ENCODE data around the gene RNU7-1. TPM values are rescaled to one million over a fixed set of nuclear protein-coding genes. Genes with fewer than 3 reads are reported as not detected.

RNU7-1 gene
- total and polyA plus RNA-seq, 2 donors (not counting 1 experiment from before 2014, with no cell fraction given) = not detected

DNA sequence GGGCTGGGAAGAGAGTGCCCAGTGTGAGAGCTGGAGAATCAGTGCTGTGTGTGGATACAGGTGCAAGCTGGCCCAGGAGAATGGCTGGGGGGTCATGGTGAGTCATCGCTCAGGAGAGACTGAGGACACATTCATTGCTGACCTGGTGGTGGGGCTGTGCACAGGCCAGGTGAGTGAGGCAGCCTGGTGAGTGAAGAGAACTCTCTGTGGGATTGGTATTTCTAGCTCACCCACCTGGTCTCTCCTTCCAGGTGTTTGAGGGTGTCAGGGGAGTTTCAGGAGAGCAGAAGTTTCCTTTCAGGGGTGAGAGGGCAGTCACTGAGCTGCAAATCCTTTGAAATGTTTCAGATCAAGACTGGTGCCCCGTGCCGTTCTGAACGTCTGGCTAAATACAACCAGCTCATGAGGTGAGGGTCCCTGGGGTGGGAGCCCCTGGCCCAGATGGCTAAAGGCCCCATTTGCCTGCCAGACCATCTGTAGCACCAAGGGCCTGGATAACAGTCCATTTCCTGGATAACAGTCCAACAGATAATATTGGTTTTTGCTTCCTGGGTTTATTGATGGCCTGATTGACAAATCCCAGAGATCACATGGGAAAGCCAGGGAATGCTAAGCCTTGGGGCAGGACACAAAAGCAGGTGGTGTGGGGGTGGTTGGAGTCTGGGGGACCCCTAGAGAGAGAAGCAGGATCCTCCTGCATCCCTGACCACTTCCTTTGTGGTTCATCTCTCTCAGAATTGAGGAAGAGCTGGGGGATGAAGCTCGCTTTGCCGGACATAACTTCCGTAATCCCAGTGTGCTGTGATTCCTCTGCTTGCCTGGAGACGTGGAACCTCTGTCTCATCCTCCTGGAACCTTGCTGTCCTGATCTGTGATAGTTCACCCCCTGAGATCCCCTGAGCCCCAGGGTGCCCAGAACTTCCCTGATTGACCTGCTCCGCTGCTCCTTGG lies 21.3 kb upstream of the RNU7-1 start:
- H3K9me3 ChIP-seq (ENCODE audit: control insufficient read depth, insufficient read depth, low read depth, low read length) = no peaks in the 10 kb centered on the region
- no peak overlapping the region for H2AFZ ChIP-seq (ENCODE audit: low read length)
- peaks cover 27% of the 10 kb centered on the region for H3K4me1 ChIP-seq (ENCODE audit: control insufficient read depth, extremely low read depth, insufficient read depth, low read length)
- no peak overlapping the region for H3K9ac ChIP-seq (ENCODE audit: insufficient read depth, low read length)
- H4K20me1 ChIP-seq (ENCODE audit: control insufficient read depth, extremely low read depth, insufficient read depth, low read length) = no peaks in the 10 kb centered on the region
- H3K27ac ChIP-seq (ENCODE audit: insufficient read depth, low read length) = no peak overlapping the region
- no peak overlapping the region for H3K4me2 ChIP-seq (ENCODE audit: extremely low read depth, insufficient read depth, low read length)
- H3K36me3 ChIP-seq (ENCODE audit: control insufficient read depth, insufficient read depth, low read length) = peaks cover 16% of the 10 kb centered on the region
- TF ChIP-seq EZH2 (IDR thresholded peaks at IDR 0.05; ENCODE audit: low read length, missing control alignments) = no peak
- TF ChIP-seq, protein P1, sequence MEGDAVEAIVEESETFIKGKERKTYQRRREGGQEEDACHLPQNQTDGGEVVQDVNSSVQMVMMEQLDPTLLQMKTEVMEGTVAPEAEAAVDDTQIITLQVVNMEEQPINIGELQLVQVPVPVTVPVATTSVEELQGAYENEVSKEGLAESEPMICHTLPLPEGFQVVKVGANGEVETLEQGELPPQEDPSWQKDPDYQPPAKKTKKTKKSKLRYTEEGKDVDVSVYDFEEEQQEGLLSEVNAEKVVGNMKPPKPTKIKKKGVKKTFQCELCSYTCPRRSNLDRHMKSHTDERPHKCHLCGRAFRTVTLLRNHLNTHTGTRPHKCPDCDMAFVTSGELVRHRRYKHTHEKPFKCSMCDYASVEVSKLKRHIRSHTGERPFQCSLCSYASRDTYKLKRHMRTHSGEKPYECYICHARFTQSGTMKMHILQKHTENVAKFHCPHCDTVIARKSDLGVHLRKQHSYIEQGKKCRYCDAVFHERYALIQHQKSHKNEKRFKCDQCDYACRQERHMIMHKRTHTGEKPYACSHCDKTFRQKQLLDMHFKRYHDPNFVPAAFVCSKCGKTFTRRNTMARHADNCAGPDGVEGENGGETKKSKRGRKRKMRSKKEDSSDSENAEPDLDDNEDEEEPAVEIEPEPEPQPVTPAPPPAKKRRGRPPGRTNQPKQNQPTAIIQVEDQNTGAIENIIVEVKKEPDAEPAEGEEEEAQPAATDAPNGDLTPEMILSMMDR (conservative IDR thresholded peaks at IDR 0.05 in 1 of 2, IDR thresholded peaks at IDR 0.05 in 1 of 2; ENCODE audit: low read depth in 1 of 2, low read length in 2 of 2) = no peak
- peaks cover 5% of the 10 kb centered on the region for H3K79me2 ChIP-seq (ENCODE audit: control insufficient read depth, insufficient read depth, low read length)
- H3K4me3 ChIP-seq (replicated peaks in 1 of 4; ENCODE audit: control extremely low read depth in 1 of 4, insufficient read depth in 1 of 4, low read depth in 3 of 4, low read length in 4 of 4) = no peak overlapping the region
- H3K27me3 ChIP-seq (ENCODE audit: control insufficient read depth, insufficient read depth, low read length) = no peaks in the 10 kb centered on the region
- no peak for DNase-seq (ENCODE audit: low read depth in 2 of 2)

DNA sequence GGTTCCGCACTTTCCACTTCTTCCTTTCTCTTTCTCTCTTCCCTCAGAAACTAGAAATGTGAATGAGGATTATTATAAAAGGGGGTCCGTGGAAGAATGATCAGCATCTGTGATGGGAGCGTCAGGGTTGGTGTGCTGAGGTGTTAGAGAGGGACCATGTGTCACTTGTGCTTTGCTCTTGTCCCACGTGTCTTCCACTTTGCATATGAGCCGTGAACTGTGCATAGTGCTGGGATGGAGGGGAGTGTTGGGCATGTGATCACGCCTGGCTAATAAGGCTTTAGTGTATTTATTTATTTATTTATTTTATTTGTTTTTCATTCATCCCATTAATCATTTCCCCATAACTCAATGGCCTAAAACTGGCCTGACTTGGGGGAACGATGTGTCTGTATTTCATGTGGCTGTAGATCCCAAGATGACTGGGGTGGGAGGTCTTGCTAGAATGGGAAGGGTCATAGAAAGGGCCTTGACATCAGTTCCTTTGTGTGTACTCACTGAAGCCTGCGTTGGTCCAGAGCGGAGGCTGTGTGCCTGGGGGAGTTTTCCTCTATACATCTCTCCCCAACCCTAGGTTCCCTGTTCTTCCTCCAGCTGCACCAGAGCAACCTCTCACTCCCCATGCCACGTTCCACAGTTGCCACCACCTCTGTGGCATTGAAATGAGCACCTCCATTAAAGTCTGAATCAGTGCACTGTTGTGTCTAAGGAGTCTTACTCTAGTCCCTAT lies 20.4 kb upstream of the RNU7-1 start:
- Histone ChIP-seq H3K27me3 (ENCODE audit: control insufficient read depth, insufficient read depth, low read length) (no peaks in the 10 kb centered on the region), H3K4me2 (ENCODE audit: extremely low read depth, insufficient read depth, low read length) (no peak overlapping the region), H3K79me2 (ENCODE audit: control insufficient read depth, insufficient read depth, low read length) (peaks cover 9% of the 10 kb centered on the region), H3K4me1 (ENCODE audit: control insufficient read depth, extremely low read depth, insufficient read depth, low read length) (peaks cover 27% of the 10 kb centered on the region), H3K36me3 (ENCODE audit: control insufficient read depth, insufficient read depth, low read length) (peaks cover 12% of the 10 kb centered on the region), H4K20me1 (ENCODE audit: control insufficient read depth, extremely low read depth, insufficient read depth, low read length) (no peaks in the 10 kb centered on the region), H3K9ac (ENCODE audit: insufficient read depth, low read length) (no peak overlapping the region), H3K4me3 (replicated peaks in 1 of 4; ENCODE audit: control extremely low read depth in 1 of 4, insufficient read depth in 1 of 4, low read depth in 3 of 4, low read length in 4 of 4) (no peak overlapping the region), H3K9me3 (ENCODE audit: control insufficient read depth, insufficient read depth, low read depth, low read length) (no peaks in the 10 kb centered on the region), H3K27ac (ENCODE audit: insufficient read depth, low read length) (no peak overlapping the region), H2AFZ (ENCODE audit: low read length) (no peak overlapping the region)
- no peak for TF ChIP-seq EZH2 (IDR thresholded peaks at IDR 0.05; ENCODE audit: low read length, missing control alignments)
- TF ChIP-seq, protein P1 (conservative IDR thresholded peaks at IDR 0.05 in 1 of 2, IDR thresholded peaks at IDR 0.05 in 1 of 2; ENCODE audit: low read depth in 1 of 2, low read length in 2 of 2) = no peak
- no peak for DNase-seq (ENCODE audit: low read depth in 2 of 2)

DNA sequence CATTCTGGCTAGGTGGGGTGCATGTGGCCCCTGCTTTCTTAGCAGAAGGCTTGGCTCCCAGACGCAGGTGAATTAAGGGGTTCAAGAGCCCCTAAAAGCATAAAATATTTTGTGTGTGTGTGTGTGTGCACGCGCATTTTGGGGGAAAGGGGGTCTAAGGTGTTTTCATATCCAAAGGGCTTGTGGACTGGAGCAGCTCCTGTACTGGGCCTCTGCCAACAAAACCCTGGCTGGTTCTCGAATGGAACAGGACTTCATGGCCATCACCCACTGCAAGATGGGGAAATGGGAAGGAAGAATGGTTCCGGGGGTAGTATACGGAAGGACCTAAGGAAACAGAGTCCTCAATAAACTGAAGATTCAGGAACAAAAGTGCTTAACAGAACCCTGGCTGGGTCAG lies 19.8 kb upstream of the RNU7-1 start:
- Histone ChIP-seq H3K4me2 (ENCODE audit: extremely low read depth, insufficient read depth, low read length) (no peak overlapping the region), H3K27me3 (ENCODE audit: control insufficient read depth, insufficient read depth, low read length) (no peaks in the 10 kb centered on the region), H3K4me1 (ENCODE audit: control insufficient read depth, extremely low read depth, insufficient read depth, low read length) (peaks cover 27% of the 10 kb centered on the region), H3K9me3 (ENCODE audit: control insufficient read depth, insufficient read depth, low read depth, low read length) (no peaks in the 10 kb centered on the region), H4K20me1 (ENCODE audit: control insufficient read depth, extremely low read depth, insufficient read depth, low read length) (no peaks in the 10 kb centered on the region), H3K4me3 (replicated peaks in 1 of 4; ENCODE audit: control extremely low read depth in 1 of 4, insufficient read depth in 1 of 4, low read depth in 3 of 4, low read length in 4 of 4) (no peak overlapping the region), H3K27ac (ENCODE audit: insufficient read depth, low read length) (no peak overlapping the region), H3K79me2 (ENCODE audit: control insufficient read depth, insufficient read depth, low read length) (peaks cover 15% of the 10 kb centered on the region), H2AFZ (ENCODE audit: low read length) (no peak overlapping the region), H3K36me3 (ENCODE audit: control insufficient read depth, insufficient read depth, low read length) (peaks cover 12% of the 10 kb centered on the region), H3K9ac (ENCODE audit: insufficient read depth, low read length) (no peak overlapping the region)
- DNase-seq (ENCODE audit: low read depth in 2 of 2) = no peak
- no peak for TF ChIP-seq EZH2 (IDR thresholded peaks at IDR 0.05; ENCODE audit: low read length, missing control alignments)
